ENCODE results near the gene SUPT3H. TPM values are rescaled to one million over a fixed set of nuclear protein-coding genes. Genes with fewer than 3 reads are reported as not detected.
"Not testable (repeated sequence)": the region's sequence is repeated elsewhere in the genome, so short reads cannot be mapped to it uniquely, and the experiment has no call there.

The SUPT3H gene
- total RNA-seq, 1 donor from 2014 or later = 14.8 TPM

DNA sequence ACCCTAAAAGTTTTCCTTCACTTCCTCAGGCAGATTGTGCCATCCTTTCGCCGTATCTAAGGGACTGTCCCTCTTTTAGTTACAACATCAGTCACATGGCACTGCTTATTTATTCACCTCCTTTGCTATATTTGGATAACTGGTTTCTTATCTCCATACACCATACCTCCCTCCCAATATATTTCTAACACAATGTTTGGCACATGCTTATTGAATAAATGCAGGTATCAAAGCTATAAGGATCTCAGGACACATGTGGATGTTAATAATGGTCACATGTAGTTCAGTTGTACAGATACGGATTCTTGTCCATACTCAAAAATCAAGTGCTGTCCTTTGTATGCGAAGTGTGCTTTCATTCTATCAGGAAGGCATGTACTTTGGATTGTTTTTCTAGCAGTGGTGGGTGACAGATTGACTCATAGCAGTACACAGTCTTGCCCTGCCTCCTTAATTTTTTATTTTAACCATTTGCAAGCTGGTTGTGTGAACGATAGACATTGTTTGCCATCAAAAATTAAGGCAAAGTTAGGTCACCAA, 456.7 kb downstream of the SUPT3H start:
- Mint-ChIP-seq H3K27ac (no peak overlapping the region), H3K4me3 (ENCODE audit: low read depth) (no peak overlapping the region)

DNA sequence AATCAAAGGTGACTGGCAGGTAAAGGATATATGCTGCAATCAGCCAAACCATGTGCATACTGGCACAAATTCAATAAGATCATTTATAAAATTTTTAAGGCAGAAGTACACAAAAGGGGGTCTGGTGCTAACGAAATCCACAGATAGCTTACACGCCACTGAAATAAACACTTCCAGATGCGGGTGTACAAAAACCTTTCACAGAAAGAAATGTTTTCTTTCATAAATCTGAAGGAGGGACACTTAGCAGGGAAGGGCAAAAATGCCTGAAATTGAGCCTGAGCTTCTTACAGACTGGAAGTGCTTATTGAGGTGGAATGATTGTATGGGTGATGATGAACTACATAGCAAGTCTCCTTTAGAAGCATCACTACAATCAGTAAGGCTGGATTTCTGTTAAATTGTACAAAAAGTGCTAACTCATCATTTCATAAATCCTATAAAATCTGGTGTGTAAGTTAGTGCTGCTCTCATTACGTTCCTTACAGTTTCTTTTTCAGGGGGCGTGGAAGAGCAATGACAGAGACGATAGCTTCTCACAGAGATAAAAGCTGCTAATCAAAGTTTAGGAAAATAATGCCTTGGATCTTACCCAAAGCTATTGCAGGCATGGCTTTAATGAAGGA, 458.9 kb downstream of the SUPT3H start:
- H3K4me3 Mint-ChIP-seq (ENCODE audit: low read depth) = no peak overlapping the region

More for the DNA sequence above, 456.7 kb downstream of the SUPT3H start:
- peaks cover 43% of the 10 kb centered on the region for H3K4me1 Mint-ChIP-seq (ENCODE audit: low read depth)
- H3K27me3 Mint-ChIP-seq (ENCODE audit: low read depth) = no peaks in the 10 kb centered on the region
- peaks cover 7% of the 10 kb centered on the region for H3K36me3 Mint-ChIP-seq (ENCODE audit: low read depth)
- H3K9me3 Mint-ChIP-seq = no peaks in the 10 kb centered on the region
- DNase-seq (ENCODE audit: low spot score) = no peak
- intact Hi-C loops (cut with micrococcal nuclease) = no loop called here

DNA sequence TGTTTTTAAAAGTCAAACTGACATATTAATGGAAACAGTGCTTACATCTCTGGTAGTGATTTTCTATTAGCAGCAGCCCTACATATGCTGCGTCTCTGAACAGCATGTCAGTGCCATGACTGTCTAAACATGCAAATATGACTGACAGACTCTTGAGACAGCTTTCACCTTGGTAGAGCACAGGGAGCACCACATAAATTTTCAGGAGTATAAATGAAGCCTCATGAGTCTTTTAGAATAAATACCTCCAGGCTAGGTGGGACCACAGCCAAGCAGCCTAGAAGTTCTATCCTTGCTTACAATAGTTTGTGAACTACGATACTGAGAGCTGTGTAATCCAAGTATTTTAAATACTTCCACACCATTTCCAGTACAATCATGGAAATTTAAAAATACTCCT, 460.3 kb downstream of the SUPT3H start:
- no peak overlapping the region for H3K27ac Mint-ChIP-seq
- no peak overlapping the region for H3K4me3 Mint-ChIP-seq (ENCODE audit: low read depth)
- peaks cover 17% of the 10 kb centered on the region for H3K4me1 Mint-ChIP-seq (ENCODE audit: low read depth)
- no peak for DNase-seq (ENCODE audit: low spot score)
- no peaks in the 10 kb centered on the region for H3K27me3 Mint-ChIP-seq (ENCODE audit: low read depth)
- intact Hi-C loops (cut with micrococcal nuclease) = no loop called here
- H3K9me3 Mint-ChIP-seq = no peaks in the 10 kb centered on the region
- peaks cover 33% of the 10 kb centered on the region for H3K36me3 Mint-ChIP-seq (ENCODE audit: low read depth)

More for the DNA sequence above, 458.9 kb downstream of the SUPT3H start:
- no peak overlapping the region for H3K27ac Mint-ChIP-seq
- H3K9me3 Mint-ChIP-seq = no peaks in the 10 kb centered on the region
- H3K27me3 Mint-ChIP-seq (ENCODE audit: low read depth) = no peaks in the 10 kb centered on the region
- H3K4me1 Mint-ChIP-seq (ENCODE audit: low read depth) = peaks cover 29% of the 10 kb centered on the region
- intact Hi-C loops (cut with micrococcal nuclease) = no loop called here
- peaks cover 25% of the 10 kb centered on the region for H3K36me3 Mint-ChIP-seq (ENCODE audit: low read depth)
- DNase-seq (ENCODE audit: low spot score) = no peak

DNA sequence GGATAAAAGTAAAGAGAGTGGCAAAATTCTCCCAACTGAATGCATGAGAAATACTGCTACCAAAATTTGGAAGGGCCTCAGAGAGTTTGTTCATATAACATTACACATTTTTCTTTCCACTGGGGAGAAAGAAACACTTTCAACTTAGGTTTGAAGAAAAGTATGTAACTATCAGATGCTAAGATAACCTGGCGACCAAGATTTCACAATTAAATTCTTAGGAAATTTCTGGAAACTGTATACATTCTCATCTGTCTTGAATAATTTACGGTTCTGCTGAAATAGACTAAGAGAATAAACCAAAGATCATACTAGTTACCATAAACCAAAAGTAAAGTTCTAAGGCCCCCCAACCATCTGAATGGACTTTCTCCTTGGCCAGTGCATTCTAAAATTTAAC, 462.6 kb downstream of the SUPT3H start:
- Mint-ChIP-seq H3K27ac (no peak overlapping the region), H3K4me3 (ENCODE audit: low read depth) (no peak overlapping the region), H3K27me3 (ENCODE audit: low read depth) (no peaks in the 10 kb centered on the region), H3K9me3 (no peaks in the 10 kb centered on the region), H3K36me3 (ENCODE audit: low read depth) (peaks cover 38% of the 10 kb centered on the region), H3K4me1 (ENCODE audit: low read depth) (no peaks in the 10 kb centered on the region)
- intact Hi-C loops (cut with micrococcal nuclease) = no loop called here
- DNase-seq (ENCODE audit: low spot score) = no peak

DNA sequence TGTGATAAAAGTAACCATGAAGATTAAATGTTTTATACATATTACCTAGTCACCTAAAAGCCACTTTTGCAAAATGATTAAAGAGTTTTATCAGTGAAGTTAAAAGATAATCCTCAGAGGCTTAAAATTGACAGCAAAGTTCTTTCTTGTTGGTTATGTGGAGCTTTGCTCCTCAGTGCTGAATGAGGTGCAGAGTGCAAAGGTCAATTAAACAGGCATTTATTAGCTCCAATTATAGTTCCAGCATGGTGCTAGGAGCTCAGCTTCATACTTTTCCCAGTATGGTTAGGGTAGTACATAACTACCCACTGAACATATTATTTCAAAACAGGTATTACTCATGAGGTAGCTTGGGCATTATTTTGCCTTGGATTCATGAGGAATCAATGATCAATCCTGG, 463.6 kb downstream of the SUPT3H start:
- no peak for DNase-seq (ENCODE audit: low spot score)
- H3K9me3 Mint-ChIP-seq = no peaks in the 10 kb centered on the region
- no peak overlapping the region for H3K4me3 Mint-ChIP-seq (ENCODE audit: low read depth)
- H3K27ac Mint-ChIP-seq = no peak overlapping the region
- intact Hi-C loops (cut with micrococcal nuclease) = no loop called here
- H3K36me3 Mint-ChIP-seq (ENCODE audit: low read depth) = peaks cover 41% of the 10 kb centered on the region
- no peaks in the 10 kb centered on the region for H3K27me3 Mint-ChIP-seq (ENCODE audit: low read depth)
- no peaks in the 10 kb centered on the region for H3K4me1 Mint-ChIP-seq (ENCODE audit: low read depth)

DNA sequence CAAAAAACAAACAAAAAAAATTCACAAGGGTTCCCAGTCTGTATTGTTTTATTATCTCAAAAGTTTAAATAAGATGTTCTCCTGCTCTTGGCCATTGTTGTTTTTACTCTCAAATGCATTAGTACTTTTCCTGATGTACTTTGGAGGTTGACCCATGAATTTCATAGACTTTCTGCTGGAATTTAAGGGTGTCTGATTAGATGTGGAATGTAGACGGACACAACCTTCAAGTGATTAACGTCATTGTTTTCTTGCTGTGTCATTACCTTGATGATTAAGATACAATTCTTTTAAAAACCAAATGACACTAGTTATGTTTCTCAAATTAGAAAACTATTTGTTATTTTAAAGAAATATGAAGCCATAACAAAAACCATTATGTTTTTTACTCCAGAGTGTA, 471.0 kb downstream of the SUPT3H start:
- Mint-ChIP-seq H3K36me3 (ENCODE audit: low read depth) (peaks cover 29% of the 10 kb centered on the region), H3K27ac (no peak overlapping the region), H3K9me3 (peaks cover 26% of the 10 kb centered on the region), H3K4me3 (ENCODE audit: low read depth) (no peak overlapping the region), H3K27me3 (ENCODE audit: low read depth) (no peaks in the 10 kb centered on the region), H3K4me1 (ENCODE audit: low read depth) (no peaks in the 10 kb centered on the region)
- no peak for DNase-seq (ENCODE audit: low spot score)
- intact Hi-C loops (cut with micrococcal nuclease) = no loop called here

DNA sequence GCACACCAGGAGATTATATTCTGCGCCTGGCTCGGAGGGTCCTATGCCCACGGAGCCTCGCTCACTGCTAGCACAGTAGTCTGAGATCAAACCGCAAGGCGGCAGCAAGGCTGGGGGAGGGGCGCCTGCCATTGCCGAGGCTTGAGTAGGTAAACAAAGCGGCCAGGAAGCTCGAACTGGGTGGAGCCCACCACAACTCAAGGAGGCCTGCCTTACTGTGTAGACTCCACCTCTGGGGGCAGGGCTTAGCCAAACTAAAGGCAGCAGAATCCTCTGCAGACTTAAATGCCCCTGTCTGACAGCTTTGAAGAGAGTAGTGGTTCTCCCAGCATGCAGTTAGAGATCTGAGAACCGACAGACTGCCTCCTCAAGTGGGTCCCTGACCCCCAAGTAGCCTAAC, 477.4 kb downstream of the SUPT3H start:
- H3K4me1 Mint-ChIP-seq (ENCODE audit: low read depth); intact Hi-C loops (cut with micrococcal nuclease); DNase-seq (ENCODE audit: low spot score); H3K27me3 Mint-ChIP-seq (ENCODE audit: low read depth); H3K4me3 Mint-ChIP-seq (ENCODE audit: low read depth); H3K27ac Mint-ChIP-seq: not testable (repeated sequence)
- Mint-ChIP-seq H3K9me3 (peaks cover 26% of the 10 kb centered on the region), H3K36me3 (ENCODE audit: low read depth) (peaks cover 36% of the 10 kb centered on the region)

DNA sequence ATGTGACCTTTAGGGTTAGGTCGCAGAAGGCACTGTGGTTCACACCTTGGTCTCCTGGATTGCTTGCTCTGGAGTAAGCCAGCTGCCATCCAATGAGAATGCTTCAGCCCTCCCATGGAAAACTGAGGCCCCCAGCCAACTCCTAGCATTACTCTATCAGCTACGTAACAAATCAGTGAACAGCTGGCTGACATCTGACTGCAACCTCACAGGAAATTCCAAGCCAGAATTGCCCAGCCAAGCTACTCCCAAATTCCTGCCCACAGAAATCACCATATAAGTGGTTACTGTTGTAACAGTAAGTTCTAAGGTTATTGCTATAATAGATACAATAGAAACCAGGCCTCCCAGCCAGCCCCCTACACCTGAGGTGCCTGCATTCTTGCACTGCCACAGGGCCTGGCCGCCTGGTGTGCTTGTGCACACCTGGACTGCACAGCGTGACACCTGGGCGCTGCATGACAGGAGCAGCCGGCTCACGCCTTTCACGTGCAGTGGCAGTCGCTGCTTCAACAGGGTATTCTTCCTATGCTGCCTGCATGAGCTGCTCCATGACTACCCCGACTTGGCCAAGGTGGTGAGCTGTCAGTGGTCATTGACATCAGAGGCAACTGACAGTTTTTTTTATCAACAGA, 479.3 kb downstream of the SUPT3H start:
- no peaks in the 10 kb centered on the region for H3K4me1 Mint-ChIP-seq (ENCODE audit: low read depth)
- intact Hi-C loops (cut with micrococcal nuclease) = no loop called here
- H3K36me3 Mint-ChIP-seq (ENCODE audit: low read depth) = peaks cover 24% of the 10 kb centered on the region
- H3K9me3 Mint-ChIP-seq = peaks cover 12% of the 10 kb centered on the region
- H3K27me3 Mint-ChIP-seq (ENCODE audit: low read depth) = no peaks in the 10 kb centered on the region
- H3K4me3 Mint-ChIP-seq (ENCODE audit: low read depth) = no peak overlapping the region
- no peak for DNase-seq (ENCODE audit: low spot score)
- no peak overlapping the region for H3K27ac Mint-ChIP-seq

DNA sequence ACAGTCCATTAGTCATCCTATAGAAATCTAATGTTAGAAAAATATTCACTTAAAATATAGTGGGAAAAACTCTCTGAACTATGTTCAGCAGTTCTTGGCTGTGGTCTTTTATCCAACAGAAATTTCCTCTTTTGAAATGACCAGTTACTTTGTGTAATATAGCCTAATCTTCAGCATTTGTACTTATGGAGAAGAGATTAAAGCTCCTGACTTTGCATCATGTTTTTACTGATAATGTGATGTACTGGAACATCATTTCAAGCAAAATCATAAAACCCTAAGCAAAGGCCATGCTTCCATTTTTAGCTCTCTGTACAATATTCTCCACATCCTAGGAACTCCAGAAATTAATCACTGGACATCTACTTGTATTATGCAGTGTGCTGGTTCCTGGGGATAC, 480.4 kb downstream of the SUPT3H start:
- peaks cover 4% of the 10 kb centered on the region for H3K9me3 Mint-ChIP-seq
- H3K27ac Mint-ChIP-seq = no peak overlapping the region
- DNase-seq (ENCODE audit: low spot score) = no peak
- intact Hi-C loops (cut with micrococcal nuclease) = no loop called here
- H3K4me3 Mint-ChIP-seq (ENCODE audit: low read depth) = no peak overlapping the region
- no peaks in the 10 kb centered on the region for H3K27me3 Mint-ChIP-seq (ENCODE audit: low read depth)
- H3K4me1 Mint-ChIP-seq (ENCODE audit: low read depth) = no peaks in the 10 kb centered on the region
- H3K36me3 Mint-ChIP-seq (ENCODE audit: low read depth) = peaks cover 20% of the 10 kb centered on the region

DNA sequence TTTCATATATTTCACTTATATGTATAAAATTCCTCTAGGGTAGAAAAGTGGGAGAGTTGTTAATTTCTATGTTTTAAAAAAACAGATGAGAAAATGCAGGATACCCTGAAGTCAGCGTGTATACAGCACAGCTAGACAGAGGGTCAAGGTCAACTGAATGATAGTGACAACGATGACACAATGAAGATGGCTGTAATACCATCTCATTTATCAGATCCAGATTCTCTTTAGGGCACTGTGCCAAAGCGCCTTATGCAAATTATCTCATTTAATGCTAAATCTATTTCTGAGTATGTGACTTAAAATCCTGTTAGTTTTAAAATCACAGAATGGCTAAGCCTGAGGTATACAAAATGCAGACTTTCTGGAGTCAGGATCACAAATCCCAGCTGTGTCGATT, 481.0 kb downstream of the SUPT3H start:
- intact Hi-C loops (cut with micrococcal nuclease) = no loop called here
- Mint-ChIP-seq H3K36me3 (ENCODE audit: low read depth) (peaks cover 20% of the 10 kb centered on the region), H3K4me3 (ENCODE audit: low read depth) (no peak overlapping the region), H3K4me1 (ENCODE audit: low read depth) (no peaks in the 10 kb centered on the region), H3K27me3 (ENCODE audit: low read depth) (no peaks in the 10 kb centered on the region), H3K9me3 (peaks cover 4% of the 10 kb centered on the region), H3K27ac (no peak overlapping the region)
- no peak for DNase-seq (ENCODE audit: low spot score)

DNA sequence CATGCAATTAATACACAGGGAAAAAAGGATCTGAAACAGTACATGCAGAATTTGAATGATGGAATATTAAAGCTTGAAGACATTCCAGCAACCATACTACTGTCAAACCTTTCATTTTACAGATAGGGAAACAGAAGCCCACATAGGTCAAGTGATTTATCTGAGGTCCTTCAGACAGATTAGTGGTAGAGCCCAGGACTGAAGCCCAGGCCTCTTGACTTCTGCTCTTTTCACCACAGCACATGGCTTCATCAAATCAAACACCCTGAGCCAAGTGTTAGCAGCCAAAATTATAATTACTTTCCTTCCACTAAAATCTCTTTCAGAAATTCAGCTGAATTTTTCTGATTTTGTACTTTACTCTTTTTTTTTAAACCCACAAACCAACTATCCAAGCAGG, 485.2 kb downstream of the SUPT3H start:
- Mint-ChIP-seq H3K9me3 (peaks cover 10% of the 10 kb centered on the region), H3K4me3 (ENCODE audit: low read depth) (no peak overlapping the region)
- intact Hi-C loops (cut with micrococcal nuclease) = no loop called here

DNA sequence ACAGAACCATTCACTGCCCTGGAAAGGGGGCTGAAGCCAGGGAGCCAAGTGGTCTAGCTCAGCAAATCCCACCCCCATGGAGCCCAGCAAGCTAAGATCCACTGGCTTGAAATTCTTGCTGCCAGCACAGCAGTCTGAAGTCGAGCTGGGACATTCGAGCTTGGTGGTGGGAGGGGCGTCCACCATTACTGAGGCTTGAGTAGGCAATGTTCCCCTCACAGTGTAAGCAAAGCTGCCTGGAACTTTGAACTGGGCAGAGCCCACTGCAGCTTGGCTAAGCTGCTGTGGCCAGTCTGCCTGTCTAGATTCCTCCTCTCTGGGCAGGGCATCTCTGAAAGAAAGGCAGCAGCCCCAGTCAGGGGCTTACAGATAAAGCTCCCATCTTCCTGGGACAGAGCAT, 498.7 kb downstream of the SUPT3H start:
- H3K4me3 Mint-ChIP-seq (ENCODE audit: low read depth); DNase-seq (ENCODE audit: low spot score); H3K27me3 Mint-ChIP-seq (ENCODE audit: low read depth); intact Hi-C loops (cut with micrococcal nuclease); H3K27ac Mint-ChIP-seq; H3K4me1 Mint-ChIP-seq (ENCODE audit: low read depth): not testable (repeated sequence)
- Mint-ChIP-seq H3K36me3 (ENCODE audit: low read depth) (peaks cover 57% of the 10 kb centered on the region), H3K9me3 (peaks cover 40% of the 10 kb centered on the region)

More for the DNA sequence above, 485.2 kb downstream of the SUPT3H start:
- H3K36me3 Mint-ChIP-seq (ENCODE audit: low read depth) = peaks cover 9% of the 10 kb centered on the region
- DNase-seq (ENCODE audit: low spot score) = no peak
- no peak overlapping the region for H3K27ac Mint-ChIP-seq
- no peaks in the 10 kb centered on the region for H3K27me3 Mint-ChIP-seq (ENCODE audit: low read depth)
- H3K4me1 Mint-ChIP-seq (ENCODE audit: low read depth) = no peaks in the 10 kb centered on the region

DNA sequence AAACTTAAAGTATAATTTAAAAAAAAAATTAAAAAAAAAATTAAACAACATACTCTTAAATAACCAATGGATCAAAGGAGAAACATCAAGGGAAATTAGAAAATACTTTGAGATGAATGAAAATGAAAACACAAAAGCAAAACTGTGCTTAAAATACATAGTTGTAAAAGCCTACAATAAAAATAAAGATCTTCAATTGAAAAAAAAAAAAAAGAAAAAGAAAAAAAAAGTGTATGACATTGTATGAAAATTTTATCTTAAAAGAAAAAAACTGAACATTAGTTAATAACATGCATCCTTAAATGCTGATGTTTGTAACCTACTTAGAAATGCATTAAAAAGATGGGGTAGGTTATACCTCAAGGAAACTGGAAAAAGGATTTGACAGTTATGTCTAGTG, 501.1 kb downstream of the SUPT3H start:
- peaks cover 33% of the 10 kb centered on the region for H3K36me3 Mint-ChIP-seq (ENCODE audit: low read depth)
- DNase-seq (ENCODE audit: low spot score); H3K27me3 Mint-ChIP-seq (ENCODE audit: low read depth); H3K4me3 Mint-ChIP-seq (ENCODE audit: low read depth); H3K27ac Mint-ChIP-seq; intact Hi-C loops (cut with micrococcal nuclease); H3K4me1 Mint-ChIP-seq (ENCODE audit: low read depth): not testable (repeated sequence)
- peaks cover 17% of the 10 kb centered on the region for H3K9me3 Mint-ChIP-seq
